HG03558 (cell line): ENCODE data around the gene PRUNE2.
"Not testable (repeated sequence)": the region's sequence is repeated elsewhere in the genome, so short reads cannot be mapped to it uniquely, and the experiment has no call there.

ENCODE experiments used
- ATAC-seq: cut with Tn5 transposase; IDR thresholded peaks from one replicate; pipeline ENCODE4 v1.9.1; 2021; ENCODE audit warnings: moderate number of reproducible peaks; ENCODE audit not compliant: unreplicated experiment; ENCODE audit errors: extremely low read depth

The PRUNE2 gene

DNA sequence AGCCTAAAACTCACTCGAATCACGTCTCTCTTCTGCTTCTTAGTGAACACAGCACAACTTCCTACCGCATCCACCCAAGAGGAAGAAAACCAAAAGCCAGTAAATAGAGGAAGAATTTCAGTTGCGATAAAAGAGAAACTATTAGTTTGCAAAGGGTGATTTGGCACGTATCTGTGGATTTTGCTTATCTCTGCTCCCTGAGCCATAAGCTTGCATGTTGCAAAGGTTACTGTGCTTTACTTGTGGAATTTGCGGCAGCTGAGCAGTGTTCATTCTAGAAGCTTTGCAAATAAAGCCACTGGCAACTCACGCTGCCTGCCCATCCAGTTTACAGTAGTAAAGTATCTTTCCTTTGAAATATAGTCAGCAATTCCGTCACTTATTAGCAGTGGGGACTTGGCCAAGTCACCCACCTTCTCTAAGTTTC is 290.7 kb downstream of the PRUNE2 start:
- no peak for ATAC-seq

DNA sequence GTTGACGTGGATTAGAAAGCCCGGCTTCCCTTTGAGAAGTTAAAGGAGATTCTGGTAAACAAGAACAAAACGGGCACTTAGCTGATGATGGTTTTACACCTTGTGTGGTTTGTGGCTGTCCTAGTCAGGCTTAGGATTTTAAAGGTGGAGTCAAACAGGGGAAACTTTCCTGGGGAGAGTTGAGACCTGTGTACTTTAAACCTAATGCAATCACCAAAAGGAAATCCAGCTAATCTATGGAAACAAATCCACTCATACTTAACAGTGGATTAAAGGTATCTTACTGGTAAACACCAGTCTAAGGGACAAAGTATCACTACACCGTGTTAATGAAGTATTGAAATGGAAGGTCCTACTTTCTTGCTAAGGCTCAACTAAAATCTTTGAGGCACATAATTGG is 291.9 kb downstream of the PRUNE2 start:
- ATAC-seq = no peak

DNA sequence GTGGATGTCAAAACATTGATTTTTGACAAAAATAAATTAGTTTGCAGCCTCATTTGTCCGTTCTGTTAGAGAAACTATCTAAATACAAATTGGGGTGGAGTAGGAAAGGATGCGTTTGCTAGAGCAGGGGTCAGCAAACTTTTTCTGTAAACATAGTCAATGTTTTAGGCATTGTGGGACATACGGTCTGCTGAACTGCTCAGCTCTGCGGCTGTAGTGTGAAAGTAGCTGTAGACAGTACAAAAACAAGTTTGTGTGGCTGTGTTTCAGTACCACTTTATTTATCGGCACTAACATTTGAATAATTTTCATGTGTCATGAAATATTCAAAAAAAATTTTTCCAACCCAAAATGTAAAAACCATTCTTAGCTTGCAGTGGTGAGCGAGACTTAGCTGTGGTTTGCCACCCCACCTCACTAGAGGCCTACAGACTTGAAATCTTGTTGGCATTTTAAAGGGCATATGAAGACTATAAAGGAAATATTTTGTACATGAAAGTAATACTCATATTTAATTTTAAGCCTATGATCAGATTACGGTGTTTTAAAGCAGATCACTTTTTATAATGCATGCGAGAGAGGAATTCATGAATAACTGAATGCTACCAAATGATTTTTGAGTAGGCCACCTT is 292.6 kb downstream of the PRUNE2 start:
- ATAC-seq = no peak

GRCh38 chr9:76610011-76610352 is 295.9 kb downstream of the PRUNE2 start:
- no peak for ATAC-seq

GRCh38 chr9:76609285-76610010 is 296.5 kb downstream of the PRUNE2 start:
- ATAC-seq = no peak

DNA sequence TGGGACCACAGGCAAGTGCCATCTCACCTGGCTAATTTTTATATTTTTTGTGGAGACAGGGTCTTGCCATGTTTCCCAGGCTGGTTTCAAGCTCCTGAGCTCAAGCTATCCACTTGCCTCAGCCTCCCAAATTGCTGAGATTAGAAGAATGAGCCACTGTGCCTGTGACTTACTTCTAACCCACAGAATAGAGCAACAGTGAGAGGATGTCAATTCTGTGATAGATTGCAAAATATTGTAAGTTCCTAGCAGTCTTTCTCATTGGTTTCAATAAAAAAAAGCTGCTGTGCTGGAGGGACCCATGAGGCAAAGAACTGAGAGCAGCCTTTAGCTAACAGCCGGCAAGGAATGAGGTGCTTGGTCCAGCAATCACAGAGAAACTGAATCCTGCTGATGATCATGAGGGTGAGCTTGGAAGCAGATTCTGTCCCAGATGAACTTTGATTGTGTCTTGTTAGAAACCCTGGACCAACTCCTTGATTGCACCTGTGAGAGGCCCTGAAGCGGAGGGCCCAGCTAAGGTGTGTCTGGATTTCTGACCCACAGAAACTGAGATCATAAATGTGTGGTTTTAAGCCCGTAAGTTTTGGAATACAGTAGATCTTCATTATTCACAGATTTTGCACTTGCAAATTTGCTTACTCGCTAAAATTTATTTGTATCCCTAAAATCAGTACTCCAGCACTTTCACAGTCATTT is 297.2 kb downstream of the PRUNE2 start:
- ATAC-seq = no peak

DNA sequence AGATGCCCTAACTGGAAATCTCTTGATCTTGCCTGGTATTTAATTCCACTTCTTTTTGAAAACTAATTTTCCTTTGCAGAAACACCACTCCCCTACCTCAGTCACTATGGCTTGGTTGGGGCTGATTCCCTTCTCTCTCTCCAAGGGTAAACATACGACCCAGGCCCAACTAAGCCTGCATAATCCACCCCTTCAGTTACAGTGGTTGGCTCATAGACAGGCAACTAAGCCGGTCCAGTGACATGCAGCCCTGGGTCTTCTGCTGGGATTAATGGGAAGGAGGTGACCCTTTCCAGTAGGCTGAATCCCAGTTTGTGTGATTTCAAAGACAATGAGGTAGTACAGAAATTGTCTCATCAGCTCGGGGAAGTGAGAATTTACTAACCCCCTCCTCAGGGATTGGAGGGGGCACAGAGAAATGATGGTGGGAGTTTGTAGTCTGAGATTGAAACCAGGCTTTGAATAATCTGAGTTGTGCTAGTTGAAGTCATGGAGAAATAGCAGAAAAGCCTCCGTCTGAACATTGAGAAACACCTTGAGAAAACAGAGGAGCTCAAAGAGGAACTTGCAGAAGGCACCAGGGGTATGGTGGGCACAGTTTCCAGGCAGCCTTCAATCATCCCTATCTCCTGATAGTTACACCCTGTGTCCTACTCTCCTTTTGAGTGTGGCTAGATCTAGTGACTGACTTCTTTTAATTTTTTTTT is 298.0 kb downstream of the PRUNE2 start:
- ATAC-seq = no peak

DNA sequence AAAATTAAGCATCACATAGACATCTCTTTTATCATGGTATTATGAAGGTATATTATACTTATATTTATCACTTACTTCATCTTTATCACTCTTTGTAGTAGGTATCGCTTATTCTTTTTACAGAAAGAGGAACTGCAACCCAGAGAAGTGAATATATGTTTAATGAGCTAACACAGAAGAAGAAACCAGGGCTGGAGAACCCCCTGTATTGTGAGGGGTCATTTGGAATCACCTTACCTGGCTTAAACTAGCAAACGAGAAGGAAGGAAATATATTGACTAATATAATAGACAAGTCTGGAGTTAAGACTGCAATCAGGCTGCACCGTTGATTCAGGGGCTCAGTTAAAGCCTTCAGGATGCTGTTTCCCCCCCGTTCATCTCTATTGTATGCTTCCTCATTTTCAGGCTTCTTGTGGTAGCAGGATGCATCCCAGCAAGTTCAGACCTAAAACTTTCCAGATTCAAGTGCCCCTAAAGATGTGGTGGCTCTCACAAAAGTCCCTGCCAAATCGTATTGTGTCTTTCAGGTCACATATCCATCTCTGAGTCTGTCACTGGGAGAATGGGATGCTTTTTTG is 300.5 kb downstream of the PRUNE2 start:
- ATAC-seq = no peak

GRCh38 chr9:76603931-76604570 is 301.9 kb downstream of the PRUNE2 start:
- no peak for ATAC-seq

- no peak for ATAC-seq
These were observed 302.4 kb downstream of the PRUNE2 start for GRCh38 chr9:76603448-76603895.

GRCh38 chr9:76602199-76602598 is 303.7 kb downstream of the PRUNE2 start:
- ATAC-seq = no peak

- no peak for ATAC-seq
These were observed 305.8 kb downstream of the PRUNE2 start for GRCh38 chr9:76600007-76600615.

DNA sequence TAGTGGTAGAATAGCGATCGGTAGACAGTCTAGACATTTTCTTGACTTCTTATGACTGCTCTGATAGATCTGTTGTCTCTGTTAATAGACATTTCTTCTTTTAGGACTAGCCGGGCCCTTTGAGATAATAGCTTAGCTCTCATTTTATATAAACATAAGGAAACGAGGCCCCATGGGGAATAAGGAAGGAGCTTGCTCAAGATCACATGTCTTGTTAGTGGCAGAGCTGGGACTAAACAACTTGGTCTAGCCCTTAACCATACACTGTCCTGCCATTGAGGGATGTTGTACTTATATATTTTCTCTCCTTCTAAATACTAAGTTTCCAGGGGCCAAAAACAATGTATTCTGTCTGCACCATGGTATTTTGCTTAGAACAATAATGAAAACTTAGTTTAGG is 306.9 kb downstream of the PRUNE2 start:
- ATAC-seq = no peak

DNA sequence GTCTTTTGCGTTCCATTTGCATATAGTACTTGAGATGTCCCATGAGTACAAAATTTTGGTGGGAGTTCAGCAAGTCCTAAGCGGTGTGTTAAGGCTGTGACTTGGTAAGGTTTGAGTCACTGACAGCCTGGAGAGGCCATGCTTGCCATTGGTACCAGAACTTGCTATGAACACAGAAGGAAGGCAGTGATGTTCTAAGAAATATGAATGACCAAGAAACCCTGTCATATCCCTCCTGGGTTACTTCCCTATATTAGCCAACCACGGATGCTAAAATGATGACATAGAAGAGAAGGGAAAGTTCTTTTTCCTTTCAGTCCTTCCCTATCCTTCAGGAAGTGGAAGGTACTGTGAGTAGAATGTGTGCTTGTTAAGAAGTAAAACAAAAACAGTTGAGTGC is 310.3 kb downstream of the PRUNE2 start:
- no peak for ATAC-seq

DNA sequence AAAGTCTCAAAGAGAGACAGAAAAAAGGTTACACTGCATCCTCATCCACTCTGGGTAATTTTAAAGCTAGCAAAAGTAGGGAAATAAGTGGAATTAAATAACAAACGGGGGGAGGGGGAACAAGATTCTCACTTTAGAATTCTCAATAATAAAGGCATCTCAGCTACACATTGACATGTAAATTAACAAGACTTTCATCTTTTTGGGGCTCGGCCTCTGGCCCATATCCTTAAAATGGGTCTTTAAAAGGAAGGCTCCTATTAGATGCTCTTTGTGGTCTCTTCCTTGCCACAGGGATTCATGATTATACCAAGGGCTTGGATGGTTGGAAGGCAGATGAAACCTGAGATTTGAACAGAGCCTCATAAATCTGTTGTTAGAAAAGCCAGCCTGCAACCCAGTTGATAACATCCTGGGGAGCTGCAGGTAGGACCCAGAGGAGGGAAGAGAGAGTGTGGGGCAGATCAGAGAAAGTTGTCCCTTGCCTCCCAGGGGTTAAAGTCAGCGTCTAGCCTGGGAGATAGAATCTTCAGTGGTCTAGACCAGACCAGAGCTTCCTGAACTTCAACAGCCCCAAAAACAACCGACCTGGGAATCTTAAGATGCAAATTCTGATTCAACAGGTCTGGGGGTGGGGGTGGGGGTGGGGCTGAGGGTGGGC is 311.0 kb downstream of the PRUNE2 start:
- ATAC-seq = no peak

- ATAC-seq = not testable (repeated sequence)
These were observed 311.8 kb downstream of the PRUNE2 start for GRCh38 chr9:76593961-76594735.

DNA sequence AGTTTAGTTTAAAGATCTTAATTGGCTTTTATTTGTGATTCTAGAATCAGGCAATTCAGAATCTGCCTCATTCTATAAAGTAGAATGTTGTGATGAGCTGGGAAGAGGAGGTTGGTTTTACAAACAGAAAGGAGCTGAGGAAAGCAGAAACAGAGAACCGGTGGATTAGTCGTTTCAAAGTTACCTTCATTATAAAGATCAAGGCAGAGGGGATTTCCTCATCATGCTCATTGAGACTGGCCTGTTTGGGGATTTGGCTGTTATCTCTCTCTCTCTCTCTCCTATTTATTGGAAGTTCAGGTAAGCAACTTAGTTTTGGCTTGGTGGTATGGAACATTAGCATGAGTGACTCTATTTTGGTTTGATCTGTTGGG is 313.0 kb downstream of the PRUNE2 start:
- no peak for ATAC-seq
